Activated CD8-positive, alpha-beta memory T cell treated with anti-CD3 and anti-CD28 coated beads for 1 hour (primary cell): ENCODE data around the gene TOPORS.
"Not testable (repeated sequence)": the region's sequence is repeated elsewhere in the genome, so short reads cannot be mapped to it uniquely, and the experiment has no call there.

Experiments
- DNase-seq, 2 donors: peaks; one replicate each; pipeline ENCODE4 v3.0.0-alpha.2; 2020; ENCODE audit warnings: low read depth in 1 of 2; ENCODE audit errors: extremely low read depth in 1 of 2

Gene TOPORS

DNA sequence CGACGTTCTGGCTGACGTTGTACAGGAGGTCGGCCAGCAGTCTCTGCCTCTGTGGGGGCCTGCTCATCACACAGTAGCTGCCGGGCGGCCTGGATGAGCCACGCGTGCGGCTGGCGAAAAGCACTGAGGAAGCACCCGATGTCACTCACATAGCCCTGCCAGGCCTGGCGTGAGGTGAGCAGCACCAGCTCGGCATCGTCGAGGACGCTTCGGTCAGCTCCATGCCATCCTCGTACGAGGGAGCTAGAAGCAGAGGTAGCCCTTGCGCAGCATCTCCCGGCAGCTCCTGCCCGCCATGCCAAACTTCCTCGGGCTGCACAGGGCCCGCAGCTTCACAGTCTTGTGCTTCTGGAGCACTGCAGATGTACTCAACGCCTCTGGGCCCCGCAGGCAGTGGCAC is 14.4 kb upstream of the TOPORS start:
- no peak for DNase-seq

DNA sequence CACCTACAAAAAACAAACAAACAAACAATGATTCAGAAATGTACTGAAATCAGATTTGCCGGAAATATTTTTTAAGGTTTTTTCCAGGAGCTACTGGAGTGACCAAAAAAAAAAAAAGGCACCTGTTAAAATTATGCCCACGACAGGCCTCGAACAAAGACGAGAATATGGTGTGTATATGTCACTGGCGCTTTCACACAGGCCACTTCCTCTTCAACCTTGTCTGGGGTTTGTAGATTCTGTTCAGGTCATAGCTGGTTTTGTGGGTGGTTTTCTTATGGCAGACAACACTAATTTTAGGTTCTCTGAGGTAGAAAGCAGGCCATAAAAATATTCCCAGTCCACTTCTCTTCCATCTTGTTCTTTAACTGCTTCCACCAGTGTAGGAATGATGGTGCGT is 13.6 kb upstream of the TOPORS start:
- no peak for DNase-seq

DNA sequence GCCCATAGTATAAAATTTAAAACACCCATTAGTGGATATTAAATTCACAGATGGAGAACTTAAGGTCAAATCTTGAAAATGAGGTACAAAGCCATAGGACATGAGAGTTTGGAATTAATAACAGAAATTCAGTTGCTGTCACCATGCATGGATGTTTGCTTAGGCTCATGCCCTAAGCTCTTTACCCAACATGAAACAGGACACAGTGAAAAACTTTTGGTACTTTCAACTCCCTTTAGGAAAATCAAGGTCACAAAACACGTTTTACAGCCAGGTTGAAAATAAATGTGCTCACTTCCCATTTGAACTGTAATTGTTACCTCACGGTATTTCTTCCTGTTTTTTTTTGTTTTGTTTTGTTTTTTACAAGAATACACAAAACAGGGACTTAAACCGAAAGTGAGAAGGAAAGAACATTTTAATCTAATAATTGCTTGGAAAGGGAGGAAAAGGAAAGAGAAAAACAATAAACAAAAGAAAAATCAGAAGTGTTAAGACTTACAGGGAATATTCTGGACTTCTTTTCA is 6.1 kb upstream of the TOPORS start:
- no peak for DNase-seq

DNA sequence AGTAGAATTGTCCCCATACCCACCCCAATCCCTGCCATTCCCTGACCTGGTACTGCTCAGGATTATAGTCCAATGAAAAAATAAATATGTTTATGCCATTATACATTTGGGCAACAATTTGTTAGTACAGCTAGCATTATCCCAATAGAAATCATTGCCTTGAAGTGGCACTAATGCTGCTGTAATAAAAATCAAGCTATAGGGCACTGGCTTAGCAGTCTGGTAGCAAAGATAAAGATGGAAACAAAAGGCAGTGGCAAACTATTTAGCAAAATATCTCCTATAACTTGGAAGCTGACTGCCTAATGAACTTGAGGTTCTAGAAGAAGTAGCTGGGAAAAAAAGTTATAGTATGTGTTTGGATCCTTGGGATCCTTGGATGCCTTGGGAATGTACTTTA is 2.2 kb upstream of the TOPORS start:
- no peak for DNase-seq

DNA sequence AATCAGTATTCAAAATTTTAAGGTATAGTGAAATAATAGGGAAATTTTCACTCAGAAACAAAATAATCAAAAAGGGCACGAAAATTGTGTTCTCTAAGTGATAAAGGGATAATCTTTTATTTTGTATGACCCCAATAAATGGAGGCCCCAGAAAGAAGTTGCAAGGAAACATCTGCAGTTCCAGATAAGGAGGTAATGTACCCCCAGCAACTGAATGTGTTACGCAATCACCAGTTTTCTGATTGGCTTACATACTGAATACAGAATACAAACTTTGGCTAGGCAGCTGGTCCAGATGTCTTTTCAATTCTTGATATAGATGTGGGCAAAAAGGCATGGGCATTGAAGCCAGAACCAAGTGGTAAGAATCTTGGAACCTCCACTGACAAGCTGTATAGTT is 1.7 kb upstream of the TOPORS start:
- DNase-seq: no peak

DNA sequence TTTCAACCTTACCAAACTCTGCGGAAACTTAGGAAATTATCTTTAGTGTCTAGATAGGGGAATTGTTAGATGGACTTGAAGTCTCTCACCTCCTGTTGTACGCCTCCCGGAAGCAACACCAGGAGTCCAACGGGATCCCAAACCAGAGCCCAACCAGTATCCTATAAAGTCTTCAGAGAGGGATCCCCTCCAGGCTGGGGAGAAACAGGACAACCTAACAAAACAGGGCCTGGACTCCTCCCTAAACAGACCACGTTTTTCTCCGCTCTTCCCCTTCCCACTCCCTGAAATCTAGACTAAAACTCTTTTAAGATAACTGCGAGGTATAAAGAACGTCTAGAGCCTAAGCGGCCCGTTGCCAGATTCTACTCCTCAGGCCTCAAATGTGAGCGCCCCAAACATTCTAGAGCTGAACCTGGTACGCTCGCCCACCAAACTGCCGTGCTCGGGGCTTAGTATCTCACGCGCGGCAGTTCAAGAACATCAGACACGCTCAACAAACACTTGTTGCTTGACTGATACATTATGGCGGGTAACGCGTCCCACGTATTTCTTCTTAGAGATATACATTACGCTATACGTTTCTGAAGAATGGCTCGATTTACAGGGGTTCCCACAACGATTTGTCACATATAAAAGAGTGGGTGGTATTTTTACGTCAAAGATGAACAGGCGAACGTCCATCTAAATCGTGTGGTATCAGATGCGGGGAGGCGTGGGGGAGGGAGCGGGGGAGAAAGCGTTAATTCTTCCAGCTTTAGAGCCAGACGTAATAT is 922 bp downstream of the TOPORS start:
- peak in 1 of 2 donors; percentile 12 for DNase-seq

DNA sequence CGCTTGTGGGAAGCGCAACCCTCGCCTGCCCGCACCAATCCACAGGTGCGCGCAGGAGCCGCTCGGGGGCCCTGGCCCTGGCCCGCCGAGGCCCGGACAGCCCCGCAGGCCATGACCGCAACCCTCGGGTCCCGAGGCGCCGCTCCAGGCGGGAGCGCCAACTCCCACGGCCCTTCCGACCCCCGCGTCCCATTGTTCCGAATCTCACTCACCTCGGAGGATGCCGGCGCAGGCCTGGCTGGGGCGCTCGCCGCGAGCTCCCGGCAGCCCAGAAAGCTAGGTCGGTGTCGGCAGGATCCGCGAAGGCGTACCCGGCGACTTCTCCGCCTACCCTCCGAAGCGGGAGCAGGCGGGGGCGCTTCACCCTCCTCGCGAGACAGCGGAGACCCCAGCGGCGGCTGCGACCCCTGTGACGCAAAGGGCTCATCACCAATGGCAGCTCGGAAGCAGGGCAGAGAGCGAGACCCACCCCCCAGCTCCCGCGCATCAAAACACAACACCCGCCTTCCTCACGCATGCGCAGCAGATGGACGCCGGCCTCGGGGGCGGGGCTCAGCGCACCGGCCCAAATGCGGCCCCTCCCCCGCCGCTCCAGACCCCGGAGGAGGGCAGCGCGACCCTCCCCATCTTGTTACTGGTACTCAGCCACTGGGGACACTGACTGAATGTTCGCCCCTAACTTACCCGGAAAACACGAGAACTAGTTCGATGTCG is 1.7 kb downstream of the TOPORS start:
- DNase-seq: peak; percentile 89 to 93

DNA sequence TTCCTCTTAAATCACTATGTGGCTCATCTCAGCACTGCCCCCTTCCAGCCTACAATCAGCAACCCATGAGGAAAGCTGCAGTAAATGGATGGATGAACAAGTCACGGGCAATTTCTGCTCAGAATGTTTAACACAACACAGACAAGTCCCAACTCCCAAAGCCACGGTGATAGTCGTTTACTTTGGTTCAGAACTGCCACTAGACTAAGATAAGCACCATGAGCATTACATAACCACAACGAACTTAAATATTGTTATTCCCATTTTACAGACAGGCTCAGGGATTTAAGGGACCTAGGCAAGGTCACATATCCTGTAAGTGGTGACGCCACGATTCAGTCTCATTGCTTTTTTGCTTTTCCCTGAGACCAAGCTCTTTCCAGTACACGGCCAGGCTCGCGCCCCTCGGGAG is 2.2 kb downstream of the TOPORS start:
- DNase-seq: no peak

DNA sequence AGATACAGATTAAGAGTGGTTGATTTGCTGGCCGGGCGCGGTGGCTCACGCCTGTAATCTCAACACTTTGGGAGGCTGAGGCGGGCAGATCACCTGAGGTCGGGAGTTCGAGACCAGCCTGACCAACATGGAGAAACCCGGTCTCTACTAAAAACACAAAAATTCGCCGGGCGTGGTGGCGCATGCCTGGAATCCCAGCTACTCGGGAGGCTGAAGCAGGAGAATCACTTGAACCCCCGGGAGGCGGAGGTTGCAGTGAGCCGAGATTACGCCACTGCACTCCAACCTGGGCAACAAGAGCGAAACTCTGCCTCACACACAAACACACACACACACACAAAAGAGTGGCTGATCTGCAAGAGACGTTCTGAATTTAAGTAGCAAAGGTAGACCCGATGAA is 4.2 kb downstream of the TOPORS start:
- DNase-seq: not testable (repeated sequence)

DNA sequence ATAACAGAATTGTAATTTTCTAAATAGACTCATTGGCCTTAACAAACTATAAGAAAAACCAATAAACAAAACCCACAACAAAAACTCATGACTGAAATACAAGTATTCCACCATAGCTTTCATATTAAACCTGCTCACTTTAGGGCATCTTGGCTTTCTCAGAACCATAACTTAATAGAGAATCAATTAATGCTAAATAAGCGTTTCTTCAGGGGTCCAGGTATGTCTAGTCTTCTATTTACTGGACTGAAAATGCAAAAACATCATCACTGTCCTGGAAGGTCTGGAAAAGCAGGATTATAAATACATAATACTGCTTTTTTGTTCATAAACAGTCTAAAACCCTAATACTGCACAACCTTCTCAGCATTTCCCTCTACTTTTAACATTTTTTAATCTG is 6.5 kb downstream of the TOPORS start:
- no peak for DNase-seq

DNA sequence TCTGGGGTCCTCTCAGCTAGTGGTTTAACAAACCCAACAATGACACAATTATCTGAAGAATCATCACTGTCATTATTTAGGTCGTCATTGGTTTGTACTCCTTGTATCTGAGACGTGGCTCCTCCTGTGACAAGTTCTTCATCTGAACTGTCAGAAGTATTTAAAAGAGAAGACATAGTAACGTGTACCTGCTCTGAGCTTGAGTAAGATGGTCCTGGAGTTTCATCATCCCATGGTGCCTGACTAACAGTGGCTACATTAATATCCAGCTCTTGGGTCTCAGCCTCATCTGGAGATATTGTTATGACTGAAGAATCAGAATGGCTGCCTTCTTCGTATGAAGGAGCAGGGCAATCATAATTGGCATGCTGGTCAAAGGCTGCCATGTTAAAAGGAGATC is 9.3 kb downstream of the TOPORS start:
- DNase-seq: no peak

DNA sequence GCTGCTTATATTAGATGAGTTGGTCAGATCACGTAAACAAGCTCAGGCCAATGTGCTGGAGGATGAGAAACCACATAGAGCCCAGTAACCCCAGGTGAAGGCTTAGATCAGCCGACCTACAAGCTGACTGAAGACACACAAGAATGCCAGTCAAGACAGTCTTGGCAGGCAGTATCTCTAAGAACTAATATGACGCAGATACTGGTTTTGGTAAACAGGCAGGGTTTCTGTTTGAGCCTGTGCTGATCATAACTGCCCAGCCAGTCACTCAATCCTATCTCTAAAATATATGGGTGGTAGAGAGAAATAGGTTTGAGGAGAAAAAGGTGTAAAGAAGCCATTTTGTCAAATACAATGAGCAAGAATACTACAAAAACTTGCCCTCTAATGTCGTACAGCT is 18.6 kb downstream of the TOPORS start:
- no peak for DNase-seq

DNA sequence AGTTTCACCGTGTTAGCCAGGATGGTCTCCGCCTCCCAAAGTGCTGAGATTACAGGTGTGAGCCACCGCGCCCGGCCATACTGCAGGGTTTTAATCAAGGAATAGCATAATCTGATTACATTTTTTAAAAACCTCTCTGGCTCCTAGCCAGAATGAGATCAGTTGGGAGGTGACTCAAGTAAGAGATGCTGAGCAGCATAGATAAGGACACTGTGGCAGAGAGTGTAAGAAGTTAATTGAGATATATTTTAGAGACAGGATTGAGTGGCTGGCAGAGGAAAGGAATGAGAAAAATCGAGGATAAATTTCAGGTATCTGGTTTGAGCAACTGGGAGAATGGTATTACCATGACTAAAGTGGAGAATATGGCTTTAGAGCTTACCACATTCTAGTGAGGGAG is 19.1 kb downstream of the TOPORS start:
- DNase-seq: no peak

DNA sequence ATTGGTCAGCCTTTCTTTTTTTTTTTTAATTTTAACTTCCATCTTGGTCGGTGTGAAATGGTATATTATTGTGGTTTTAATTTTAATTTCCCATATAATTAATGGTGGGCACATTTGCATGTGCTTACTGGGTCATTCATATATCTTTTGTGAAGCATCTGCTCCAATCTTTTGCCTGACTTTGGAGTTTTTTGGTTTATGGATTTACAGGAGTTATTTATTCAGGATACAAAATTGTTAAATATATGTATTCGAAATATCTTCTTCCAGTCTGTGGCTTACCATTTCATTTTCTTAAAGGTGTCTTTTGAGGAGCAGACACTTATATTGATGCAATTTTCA is 25.7 kb downstream of the TOPORS start:
- no peak for DNase-seq

DNA sequence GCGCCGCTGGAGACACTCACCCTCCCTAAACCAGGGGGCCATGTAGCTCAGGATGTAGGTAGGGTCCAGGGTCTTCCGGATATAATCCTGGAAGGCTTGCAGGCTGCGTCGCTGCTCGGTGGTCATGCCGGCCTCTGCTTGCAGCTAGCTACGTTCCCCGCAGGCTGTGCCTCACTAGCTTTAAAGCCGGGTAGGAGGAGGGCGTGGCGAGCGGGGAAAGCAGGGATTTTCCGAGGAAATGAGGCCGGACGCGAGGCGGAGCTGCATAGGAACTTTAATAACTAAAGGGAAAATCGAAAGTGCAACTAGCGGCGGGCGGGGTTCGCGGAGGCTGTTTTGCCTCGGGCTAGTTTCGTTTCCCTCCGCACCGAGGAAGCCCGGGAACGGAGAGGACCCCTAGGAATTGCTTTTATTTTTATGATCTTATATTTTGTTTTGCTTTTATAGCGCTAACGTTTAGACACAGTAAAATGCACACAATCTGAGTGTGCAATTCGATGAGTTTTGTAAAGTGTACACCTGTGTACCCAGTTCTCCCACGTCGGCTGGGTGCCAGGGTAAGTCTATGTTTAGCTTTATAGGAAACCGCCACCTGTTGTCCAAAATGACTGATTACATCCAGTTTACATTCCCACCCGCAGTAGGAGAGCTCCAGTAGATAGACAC is 26.2 kb downstream of the TOPORS start, which contains the start of gene RIGI:
Gene RIGI, minus strand, starts transcription at position 156 of the 666 bp plus-strand sequence. Its CDS starts 30 bp downstream, at position 126.
- peak; percentile 62 to 71 for DNase-seq

DNA sequence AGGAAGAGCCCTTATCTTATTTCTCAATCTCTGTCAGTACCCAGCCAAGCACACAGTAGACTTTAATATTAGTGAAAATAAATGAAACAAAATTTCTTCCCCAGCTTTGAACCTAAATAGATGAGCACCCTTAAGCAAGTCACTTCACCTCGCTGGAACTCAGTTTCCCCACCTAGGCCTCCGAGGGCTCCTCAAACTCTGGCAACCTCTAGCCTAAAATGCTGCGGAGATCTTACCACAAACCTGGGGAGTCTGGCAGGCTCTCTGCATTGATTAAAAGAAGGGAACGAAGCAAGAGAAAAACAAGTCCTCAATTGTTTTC is 26.7 kb downstream of the TOPORS start:
- no peak for DNase-seq

DNA sequence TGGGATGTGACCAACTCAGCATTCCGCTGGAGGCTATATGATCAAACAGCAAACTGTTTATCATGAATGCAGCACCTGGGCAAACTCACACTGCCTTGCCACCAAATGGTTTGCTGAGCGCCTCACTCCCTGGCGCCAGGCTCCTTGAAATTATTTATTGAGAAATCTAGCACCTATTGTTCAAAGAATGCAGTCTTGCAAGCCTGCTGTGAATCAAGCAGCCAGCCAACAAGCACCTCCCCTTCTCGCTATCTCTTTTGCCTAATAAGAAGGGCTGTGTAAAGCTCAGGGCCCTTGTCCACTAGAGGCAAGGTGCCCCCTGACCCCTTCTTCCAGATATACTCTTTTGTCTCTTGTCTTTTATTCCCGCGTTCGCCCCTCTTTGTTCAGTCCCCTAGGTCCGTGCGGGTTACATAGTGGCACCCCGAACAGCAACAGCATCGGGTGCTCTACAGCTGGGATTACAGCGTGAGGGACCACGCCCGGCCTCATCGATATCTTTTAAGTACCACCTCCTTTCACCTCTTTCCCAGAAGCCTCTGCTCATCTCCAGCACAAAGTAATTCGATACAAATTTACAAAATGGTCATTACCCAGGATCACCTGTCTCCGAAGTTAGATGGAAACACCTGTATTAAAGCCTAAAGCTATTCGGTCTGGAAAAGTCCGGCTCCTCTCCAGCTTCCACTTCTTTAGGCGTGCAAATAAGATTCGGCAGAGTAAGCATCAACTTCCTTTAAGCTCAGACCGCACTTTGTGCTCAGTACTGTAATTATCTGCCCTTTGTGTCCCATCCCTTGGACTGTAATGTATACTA is 27.3 kb downstream of the TOPORS start:
- DNase-seq: no peak

DNA sequence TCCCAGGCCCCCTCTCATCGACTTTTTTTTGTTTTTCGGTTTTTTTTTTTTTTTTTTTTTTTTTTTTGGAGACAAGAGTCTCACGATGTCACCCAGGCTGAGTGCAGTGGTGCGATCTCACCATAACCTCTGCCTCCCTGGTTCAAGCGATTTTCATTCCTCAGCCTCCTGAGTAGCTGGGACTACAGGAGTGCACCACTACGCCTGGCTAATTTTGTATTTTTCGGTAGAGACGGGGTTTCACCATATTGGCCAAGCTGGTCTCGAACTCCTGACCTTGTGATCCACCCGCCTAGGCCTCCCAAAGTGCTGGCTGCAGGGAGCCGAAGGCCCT is 27.9 kb downstream of the TOPORS start:
- DNase-seq: not testable (repeated sequence)

DNA sequence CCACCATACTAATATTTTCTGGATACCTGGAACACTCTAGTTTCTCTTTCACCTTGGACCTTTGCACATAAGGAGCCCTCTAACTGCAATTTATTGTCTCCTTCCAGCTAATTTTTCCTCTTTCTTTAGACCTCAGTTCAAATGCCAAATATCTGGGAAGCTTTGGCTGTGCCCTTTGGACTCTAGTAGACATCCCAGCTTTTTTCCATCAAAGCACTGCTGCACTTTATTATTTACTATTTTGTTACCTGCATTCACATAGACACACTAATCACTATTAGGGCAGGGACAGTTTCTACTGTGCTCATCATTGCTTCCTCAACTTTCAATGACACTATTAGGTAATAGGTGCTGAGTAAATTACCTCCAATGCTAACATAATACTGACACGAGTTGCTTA is 28.5 kb downstream of the TOPORS start:
- DNase-seq: no peak

DNA sequence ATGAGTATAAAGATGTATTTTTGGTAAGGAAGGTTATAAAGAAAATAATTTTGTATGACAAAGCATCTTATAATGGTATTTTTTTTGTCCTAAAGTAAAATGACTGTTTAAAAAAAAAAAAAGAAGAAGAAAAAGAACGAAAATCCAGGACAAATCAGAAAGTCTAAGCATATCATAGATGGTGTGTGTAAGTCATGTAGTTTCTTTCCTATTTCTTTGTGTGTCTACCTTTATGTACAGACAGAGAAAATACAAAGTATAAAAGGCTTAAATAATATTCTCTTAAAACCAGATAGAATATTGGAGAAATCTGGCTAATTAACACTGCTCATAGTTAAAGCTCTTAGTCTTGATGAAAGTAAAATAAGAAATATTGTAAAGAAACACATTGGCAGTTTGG is 34.1 kb downstream of the TOPORS start:
- DNase-seq: no peak

DNA sequence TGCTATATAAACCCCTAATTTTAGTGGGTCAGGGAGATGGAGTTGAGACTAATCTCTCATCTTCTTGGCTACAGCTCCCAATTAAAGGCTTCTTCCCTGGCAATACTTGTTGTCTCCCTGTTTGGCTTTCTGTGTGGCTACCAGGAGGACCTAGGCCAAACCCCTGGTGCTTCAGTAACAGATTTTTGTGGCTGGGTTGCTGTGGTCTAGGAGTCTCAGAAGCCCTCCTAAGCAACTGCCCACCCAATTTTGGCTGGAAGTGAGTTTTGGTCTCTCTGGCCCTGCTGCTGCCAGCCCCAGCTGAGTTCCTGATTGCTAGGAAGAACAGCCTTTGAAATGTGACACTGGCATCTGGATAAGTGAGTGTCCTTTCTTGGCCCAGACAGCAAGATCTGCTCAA is 36.1 kb downstream of the TOPORS start:
- no peak for DNase-seq
